Adrenal gland (tissue), 5 donors: Measurements from ENCODE around the gene ACR.

Experiments
- POLR2A ChIP-seq, 2 donors: fragments of 450-650 bp; IDR thresholded peaks; one replicate each; pipeline ENCODE4 v1.6.1; 2017; ENCODE audit warnings: antibody characterized with exemption in 2 of 2, mild to moderate bottlenecking in 2 of 2, moderate library complexity in 1 of 2
- TF ChIP-seq, protein P1 (sequence below), 6 experiments: fragments of 450-650 bp in 4 of 6; fragments of 200-600 bp in 2 of 6; sonication (generic) in 1 of 6; IDR thresholded peaks; 1 replicate in 5 of 6; 2 replicates in 1 of 6; pipeline versions ENCODE4 v1.5.1 to v1.8.0; 2016 to 2021; ENCODE audit warnings: antibody characterized with exemption in 6 of 6, mild to moderate bottlenecking in 2 of 6, moderate library complexity in 1 of 6
- donor health status: DM: no; HTN: no; CAD: no.

DNA sequence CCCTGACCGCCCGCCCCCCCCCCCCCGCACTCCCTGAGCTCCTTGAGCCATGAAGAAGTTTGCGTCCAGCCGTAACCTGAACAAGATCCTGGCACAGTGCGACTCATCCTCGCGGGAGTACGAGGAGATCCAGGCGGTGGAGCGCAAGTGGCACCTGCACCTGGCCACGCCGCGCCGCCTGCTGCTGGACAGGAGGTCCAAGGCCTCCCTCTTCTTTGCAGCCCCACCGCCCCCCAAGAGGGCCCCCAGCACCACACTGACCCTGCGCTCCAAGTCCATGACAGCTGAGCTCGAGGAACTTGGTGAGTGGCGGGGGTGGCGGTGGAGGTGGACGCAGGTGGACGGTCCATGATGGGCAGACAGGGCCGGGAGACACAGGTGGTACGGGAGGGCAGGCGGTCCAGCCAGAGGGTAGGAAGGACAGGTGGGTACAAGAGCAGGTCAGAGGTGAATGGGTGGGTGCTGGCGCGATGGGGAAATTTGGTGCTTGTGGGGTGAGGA is 32.1 kb upstream of the ACR start:
- TF ChIP-seq, protein P1, sequence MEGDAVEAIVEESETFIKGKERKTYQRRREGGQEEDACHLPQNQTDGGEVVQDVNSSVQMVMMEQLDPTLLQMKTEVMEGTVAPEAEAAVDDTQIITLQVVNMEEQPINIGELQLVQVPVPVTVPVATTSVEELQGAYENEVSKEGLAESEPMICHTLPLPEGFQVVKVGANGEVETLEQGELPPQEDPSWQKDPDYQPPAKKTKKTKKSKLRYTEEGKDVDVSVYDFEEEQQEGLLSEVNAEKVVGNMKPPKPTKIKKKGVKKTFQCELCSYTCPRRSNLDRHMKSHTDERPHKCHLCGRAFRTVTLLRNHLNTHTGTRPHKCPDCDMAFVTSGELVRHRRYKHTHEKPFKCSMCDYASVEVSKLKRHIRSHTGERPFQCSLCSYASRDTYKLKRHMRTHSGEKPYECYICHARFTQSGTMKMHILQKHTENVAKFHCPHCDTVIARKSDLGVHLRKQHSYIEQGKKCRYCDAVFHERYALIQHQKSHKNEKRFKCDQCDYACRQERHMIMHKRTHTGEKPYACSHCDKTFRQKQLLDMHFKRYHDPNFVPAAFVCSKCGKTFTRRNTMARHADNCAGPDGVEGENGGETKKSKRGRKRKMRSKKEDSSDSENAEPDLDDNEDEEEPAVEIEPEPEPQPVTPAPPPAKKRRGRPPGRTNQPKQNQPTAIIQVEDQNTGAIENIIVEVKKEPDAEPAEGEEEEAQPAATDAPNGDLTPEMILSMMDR (IDR thresholded peaks at IDR 0.05), result no peak
- TF ChIP-seq POLR2A (IDR thresholded peaks at IDR 0.05), result no peak
